Esophagus squamous epithelium (tissue), 4 donors: Measurements from ENCODE around the gene RNF19B.

Experiments used
- POLR2A ChIP-seq, 4 donors: fragments of 450-650 bp; IDR thresholded peaks; one replicate each; pipeline ENCODE4 v1.6.1; 2017; ENCODE audit warnings: antibody characterized with exemption in 4 of 4, mild to moderate bottlenecking in 4 of 4, moderate library complexity in 3 of 4
- TF ChIP-seq, protein P1 (sequence below), 6 experiments: fragments of 450-650 bp in 4 of 6; fragments of 200-600 bp in 2 of 6; sonication (generic) in 2 of 6; IDR thresholded peaks; one replicate each; pipeline ENCODE4 v1.5.1; 2016 to 2019; ENCODE audit warnings: antibody characterized with exemption in 6 of 6, mild to moderate bottlenecking in 4 of 6, moderate library complexity in 4 of 6

DNA sequence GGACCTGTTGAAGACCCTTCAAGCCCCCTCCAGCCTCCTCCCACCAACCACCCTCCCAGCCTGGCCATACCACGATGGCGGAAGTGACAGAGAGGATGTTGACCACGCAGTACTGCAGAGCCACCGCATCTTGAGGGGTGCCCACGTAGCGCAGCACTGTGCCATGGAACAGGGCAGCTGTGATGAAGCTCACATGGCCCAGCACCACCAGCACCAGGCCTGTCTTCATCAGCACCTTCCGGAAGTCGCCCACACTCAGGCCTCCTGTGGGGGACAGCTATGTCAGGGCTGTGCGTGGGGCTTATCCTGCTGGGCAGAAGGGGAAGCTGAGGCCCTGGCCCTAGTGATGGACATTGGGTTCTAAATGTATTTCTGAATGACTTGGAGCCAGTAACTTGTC is 66.6 kb downstream of the RNF19B start:
- no peak for TF ChIP-seq POLR2A (IDR thresholded peaks at IDR 0.05)
- TF ChIP-seq, protein P1, sequence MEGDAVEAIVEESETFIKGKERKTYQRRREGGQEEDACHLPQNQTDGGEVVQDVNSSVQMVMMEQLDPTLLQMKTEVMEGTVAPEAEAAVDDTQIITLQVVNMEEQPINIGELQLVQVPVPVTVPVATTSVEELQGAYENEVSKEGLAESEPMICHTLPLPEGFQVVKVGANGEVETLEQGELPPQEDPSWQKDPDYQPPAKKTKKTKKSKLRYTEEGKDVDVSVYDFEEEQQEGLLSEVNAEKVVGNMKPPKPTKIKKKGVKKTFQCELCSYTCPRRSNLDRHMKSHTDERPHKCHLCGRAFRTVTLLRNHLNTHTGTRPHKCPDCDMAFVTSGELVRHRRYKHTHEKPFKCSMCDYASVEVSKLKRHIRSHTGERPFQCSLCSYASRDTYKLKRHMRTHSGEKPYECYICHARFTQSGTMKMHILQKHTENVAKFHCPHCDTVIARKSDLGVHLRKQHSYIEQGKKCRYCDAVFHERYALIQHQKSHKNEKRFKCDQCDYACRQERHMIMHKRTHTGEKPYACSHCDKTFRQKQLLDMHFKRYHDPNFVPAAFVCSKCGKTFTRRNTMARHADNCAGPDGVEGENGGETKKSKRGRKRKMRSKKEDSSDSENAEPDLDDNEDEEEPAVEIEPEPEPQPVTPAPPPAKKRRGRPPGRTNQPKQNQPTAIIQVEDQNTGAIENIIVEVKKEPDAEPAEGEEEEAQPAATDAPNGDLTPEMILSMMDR (IDR thresholded peaks at IDR 0.05): no peak
